Testis (tissue), 2 donors: ENCODE measurements around the gene LSP1.

ENCODE experiments used
- POLR2A ChIP-seq: fragments of 450-650 bp; IDR thresholded peaks from one replicate; pipeline ENCODE4 v1.6.1; 2017; ENCODE audit warnings: antibody characterized with exemption, mild to moderate bottlenecking, moderate library complexity
- TF ChIP-seq, protein P1 (sequence below), 3 experiments: fragments of 450-650 bp in 2 of 3; fragments of 200-600 bp in 1 of 3; sonication (generic) in 1 of 3; IDR thresholded peaks; one replicate each; pipeline ENCODE4 v1.5.1; 2016 to 2019; ENCODE audit warnings: antibody characterized with exemption in 3 of 3, mild to moderate bottlenecking in 2 of 3, moderate library complexity in 1 of 3

- no peak for TF ChIP-seq POLR2A
- TF ChIP-seq, protein P1, sequence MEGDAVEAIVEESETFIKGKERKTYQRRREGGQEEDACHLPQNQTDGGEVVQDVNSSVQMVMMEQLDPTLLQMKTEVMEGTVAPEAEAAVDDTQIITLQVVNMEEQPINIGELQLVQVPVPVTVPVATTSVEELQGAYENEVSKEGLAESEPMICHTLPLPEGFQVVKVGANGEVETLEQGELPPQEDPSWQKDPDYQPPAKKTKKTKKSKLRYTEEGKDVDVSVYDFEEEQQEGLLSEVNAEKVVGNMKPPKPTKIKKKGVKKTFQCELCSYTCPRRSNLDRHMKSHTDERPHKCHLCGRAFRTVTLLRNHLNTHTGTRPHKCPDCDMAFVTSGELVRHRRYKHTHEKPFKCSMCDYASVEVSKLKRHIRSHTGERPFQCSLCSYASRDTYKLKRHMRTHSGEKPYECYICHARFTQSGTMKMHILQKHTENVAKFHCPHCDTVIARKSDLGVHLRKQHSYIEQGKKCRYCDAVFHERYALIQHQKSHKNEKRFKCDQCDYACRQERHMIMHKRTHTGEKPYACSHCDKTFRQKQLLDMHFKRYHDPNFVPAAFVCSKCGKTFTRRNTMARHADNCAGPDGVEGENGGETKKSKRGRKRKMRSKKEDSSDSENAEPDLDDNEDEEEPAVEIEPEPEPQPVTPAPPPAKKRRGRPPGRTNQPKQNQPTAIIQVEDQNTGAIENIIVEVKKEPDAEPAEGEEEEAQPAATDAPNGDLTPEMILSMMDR (IDR thresholded peaks at IDR 0.05) = no peak
These were observed 30.7 kb downstream of the LSP1 start for GRCh38 chr11:1883346-1884302.
